SK-MEL-5 (cell line): ENCODE results near the gene GOLGA6L9. TPM values are rescaled to one million over a fixed set of nuclear protein-coding genes. Genes with fewer than 3 reads are reported as not detected.
"Not testable (repeated sequence)": the region's sequence is repeated elsewhere in the genome, so short reads cannot be mapped to it uniquely, and the experiment has no call there.

Experiments
- DNase-seq: peaks from one replicate; pipeline ENCODE4 v3.0.0-alpha.2; 2016; ENCODE audit warnings: low read depth, low spot score
- in situ Hi-C: cut with HindIII; loops from 2 replicates; pipeline ENCODE4 v1.10.0; 2016; ENCODE audit warnings: low sequenced_read_pairs, high pct_unique_total_duplicates, low pct_unique_long_range_greater_than_20kb
- polyA plus RNA-seq, 2 experiments: library from polyadenylated mRNA; depleted of rRNA; stranded (reverse); fragments of >200 nt; gene quantifications; 2 replicates each; pipeline ENCODE4 v1.2.3, GENCODE V29; 2015
- total RNA-seq: library from RNA; depleted of rRNA; stranded (reverse); fragments of >200 nt; shearing (Covaris generic); gene quantifications from 2 replicates; pipeline ENCODE4 v1.2.3, GENCODE V29; 2014; rRNA removed

Gene GOLGA6L9
- 1.8 and 2.3 TPM in 2 replicates for total RNA-seq
- 1.9 and 2.6 TPM in 2 replicates for polyA plus RNA-seq (2015; cell fraction: cytosol; rRNA removed)
- polyA plus RNA-seq (2015; cell fraction: nucleus; rRNA removed): 23.5 TPM in 2 replicates

GRCh38 chr15:82429693-82430092 is at the start of gene GOLGA6L9:
TSS of gene GOLGA6L9 (plus strand) at chr15:82429816. CDS start at chr15:82430080, 264 bp downstream.
- in situ Hi-C loops, DNase-seq: not testable (repeated sequence)

- DNase-seq, in situ Hi-C loops: not testable (repeated sequence)
These were observed 48.2 kb upstream of the GOLGA6L9 start for GRCh38 chr15:82381330-82381955.

- DNase-seq, in situ Hi-C loops: not testable (repeated sequence)
These were observed 42.4 kb upstream of the GOLGA6L9 start for GRCh38 chr15:82387209-82387608.

- in situ Hi-C loops, DNase-seq: not testable (repeated sequence)
These were observed 39.5 kb upstream of the GOLGA6L9 start for GRCh38 chr15:82390152-82390551.

GRCh38 chr15:82392077-82392476 is 37.5 kb upstream of the GOLGA6L9 start:
- DNase-seq, in situ Hi-C loops: not testable (repeated sequence)

GRCh38 chr15:82393671-82394070 is 35.9 kb upstream of the GOLGA6L9 start:
- in situ Hi-C loops: no loop called here

GRCh38 chr15:82395788-82396187 is 33.8 kb upstream of the GOLGA6L9 start:
- DNase-seq, in situ Hi-C loops: not testable (repeated sequence)

More at GRCh38 chr15:82393671-82394070, 35.9 kb upstream of the GOLGA6L9 start:
- DNase-seq: no peak

GRCh38 chr15:82397817-82398216 is 31.8 kb upstream of the GOLGA6L9 start:
- DNase-seq: no peak

GRCh38 chr15:82398785-82399184 is 30.8 kb upstream of the GOLGA6L9 start:
- DNase-seq: no peak
- in situ Hi-C loops: no loop called here

More at GRCh38 chr15:82397817-82398216, 31.8 kb upstream of the GOLGA6L9 start:
- in situ Hi-C loops: no loop called here

GRCh38 chr15:82399366-82400103 is 30.1 kb upstream of the GOLGA6L9 start:
- in situ Hi-C loops, DNase-seq: not testable (repeated sequence)

- DNase-seq, in situ Hi-C loops: not testable (repeated sequence)
These were observed 27.7 kb upstream of the GOLGA6L9 start for GRCh38 chr15:82401918-82402317.

- in situ Hi-C loops, DNase-seq: not testable (repeated sequence)
These were observed 27.3 kb upstream of the GOLGA6L9 start for GRCh38 chr15:82402341-82402740.

- DNase-seq, in situ Hi-C loops: not testable (repeated sequence)
These were observed 23.4 kb upstream of the GOLGA6L9 start for GRCh38 chr15:82406211-82406610.

GRCh38 chr15:82410306-82410705 is 19.3 kb upstream of the GOLGA6L9 start:
- in situ Hi-C loops, DNase-seq: not testable (repeated sequence)

- in situ Hi-C loops, DNase-seq: not testable (repeated sequence)
These were observed 18.0 kb upstream of the GOLGA6L9 start for GRCh38 chr15:82411595-82411994.

GRCh38 chr15:82414525-82415191 is 15.0 kb upstream of the GOLGA6L9 start:
- DNase-seq, in situ Hi-C loops: not testable (repeated sequence)

- in situ Hi-C loops, DNase-seq: not testable (repeated sequence)
These were observed 9.1 kb upstream of the GOLGA6L9 start for GRCh38 chr15:82420516-82420915.

GRCh38 chr15:82420966-82421365 is 8.7 kb upstream of the GOLGA6L9 start:
- in situ Hi-C loops: not testable (repeated sequence)

More at GRCh38 chr15:82420966-82421365, 8.7 kb upstream of the GOLGA6L9 start:
- not testable (repeated sequence) for DNase-seq
